WTC11 (cell line): ENCODE results near the gene CLEC16A. TPM values are rescaled to one million over a fixed set of nuclear protein-coding genes. Genes with fewer than 3 reads are reported as not detected.
A peak's percentile ranks its signal among the peaks of the same experiment; 100 is the strongest.

Experiments
- ATAC-seq: fragments of 200-7000 bp; cut with Tn5 transposase; 2 replicates; pipeline ENCODE4 v1.10.0; 2021; ENCODE audit warnings: mild to moderate bottlenecking, moderate library complexity
- CTCF ChIA-PET: fragments of 300-600 bp; sonication (Branson Sonifier 250); formaldehyde crosslinking; loops from one replicate; lab custom pipeline; 2021; ENCODE audit warnings: antibody characterized with exemption; lab: Charles Lee
- POLR2A ChIA-PET: fragments of 350-600 bp; sonication (Branson Sonifier 250); formaldehyde crosslinking; loops from one replicate; lab custom pipeline; 2021; ENCODE audit warnings: antibody characterized with exemption; lab: Charles Lee
- DNase-seq: peaks from one replicate; pipeline ENCODE4 v3.0.0; 2021; ENCODE audit warnings: low spot score
- H3K27ac Mint-ChIP-seq: 2 replicates; pipeline ENCODE4 v1.8.0; 2021; ENCODE audit warnings: mixed read lengths
- H3K27me3 Mint-ChIP-seq: 2 replicates; pipeline ENCODE4 v1.8.0; 2021; ENCODE audit warnings: low read depth, mild to moderate bottlenecking, moderate library complexity, mixed read lengths
- H3K36me3 Mint-ChIP-seq: 2 replicates; pipeline ENCODE4 v1.8.0; 2021; ENCODE audit warnings: mixed read lengths
- H3K4me1 Mint-ChIP-seq: 2 replicates; pipeline ENCODE4 v1.8.0; 2022; ENCODE audit warnings: mixed read lengths
- H3K4me3 Mint-ChIP-seq: 2 replicates; pipeline ENCODE4 v1.8.0; 2021; ENCODE audit warnings: mild to moderate bottlenecking, moderate library complexity, mixed read lengths
- H3K9me3 Mint-ChIP-seq: 2 replicates; pipeline ENCODE4 v1.8.0; 2021; ENCODE audit warnings: mixed read lengths
- CREB1 ChIP-seq: sonication (generic); formaldehyde crosslinking; IDR thresholded peaks from 2 replicates; pipeline ENCODE4 v1.8.0; 2023; ENCODE audit warnings: mild to moderate bottlenecking, missing genetic modification reagents
- NFE2L1 ChIP-seq: sonication (generic); formaldehyde crosslinking; IDR thresholded peaks from 2 replicates; pipeline ENCODE4 v1.8.1; 2023; ENCODE audit warnings: missing genetic modification reagents
- TEAD4 ChIP-seq: sonication (generic); formaldehyde crosslinking; IDR thresholded peaks from 2 replicates; pipeline ENCODE4 v1.8.0; 2022; ENCODE audit warnings: mild to moderate bottlenecking, missing genetic modification reagents
- ZNF416 ChIP-seq: fragments of 250-450 bp; sonication (Bioruptor Pico); IDR thresholded peaks from 2 replicates; pipeline ENCODE4 v1.9.0; 2021; ENCODE audit warnings: mild to moderate bottlenecking, inconsistent platforms
- total RNA-seq: library from RNA; stranded (reverse); gene quantifications from 3 replicates; pipeline ENCODE4 v1.2.3, GENCODE V29; 2021
- TF ChIP-seq, protein P1 (sequence below): sonication (generic); formaldehyde crosslinking; IDR thresholded peaks from 2 replicates; pipeline ENCODE4 v1.8.1; 2023; ENCODE audit warnings: mild to moderate bottlenecking, moderate library complexity, missing genetic modification reagents
- TF ChIP-seq, protein P2 (sequence below): sonication (generic); formaldehyde crosslinking; IDR thresholded peaks from 2 replicates; pipeline ENCODE4 v1.8.1; 2022; ENCODE audit warnings: missing genetic modification reagents, borderline replicate concordance
- TF ChIP-seq, protein P3 (sequence below): sonication (generic); formaldehyde crosslinking; IDR thresholded peaks from 2 replicates; pipeline ENCODE4 v1.8.1; 2023; ENCODE audit warnings: mild to moderate bottlenecking, missing genetic modification reagents
- TF ChIP-seq, protein P4 (sequence below): sonication (generic); formaldehyde crosslinking; IDR thresholded peaks from 2 replicates; pipeline ENCODE4 v1.8.0; 2022; ENCODE audit warnings: mild to moderate bottlenecking, missing genetic modification reagents
- TF ChIP-seq, protein P5 (sequence below): sonication (generic); formaldehyde crosslinking; IDR thresholded peaks from 2 replicates; pipeline ENCODE4 v1.8.0; 2023; ENCODE audit warnings: missing genetic modification reagents
- TF ChIP-seq, protein P6 (sequence below): sonication (generic); formaldehyde crosslinking; IDR thresholded peaks from 2 replicates; pipeline ENCODE4 v1.8.0; 2022; ENCODE audit warnings: mild to moderate bottlenecking, missing genetic modification reagents
- TF ChIP-seq, protein P7 (sequence below): sonication (generic); formaldehyde crosslinking; IDR thresholded peaks from 2 replicates; pipeline ENCODE4 v1.8.0; 2023; ENCODE audit warnings: mild to moderate bottlenecking, missing genetic modification reagents
- TF ChIP-seq, protein P8 (sequence below): fragments of 250-450 bp; sonication (Bioruptor Pico); IDR thresholded peaks from 2 replicates; pipeline ENCODE4 v1.9.0; 2021; ENCODE audit warnings: moderate library complexity, mild to moderate bottlenecking, inconsistent platforms, borderline replicate concordance
- TF ChIP-seq, protein P9 (sequence below): fragments of 250-450 bp; sonication (Bioruptor Pico); IDR thresholded peaks from 2 replicates; pipeline ENCODE4 v2.1.2; 2022; ENCODE audit warnings: mild to moderate bottlenecking, moderate library complexity

The CLEC16A gene
- total RNA-seq, 1 experiment from 2014 or later: 14.4 TPM

DNA sequence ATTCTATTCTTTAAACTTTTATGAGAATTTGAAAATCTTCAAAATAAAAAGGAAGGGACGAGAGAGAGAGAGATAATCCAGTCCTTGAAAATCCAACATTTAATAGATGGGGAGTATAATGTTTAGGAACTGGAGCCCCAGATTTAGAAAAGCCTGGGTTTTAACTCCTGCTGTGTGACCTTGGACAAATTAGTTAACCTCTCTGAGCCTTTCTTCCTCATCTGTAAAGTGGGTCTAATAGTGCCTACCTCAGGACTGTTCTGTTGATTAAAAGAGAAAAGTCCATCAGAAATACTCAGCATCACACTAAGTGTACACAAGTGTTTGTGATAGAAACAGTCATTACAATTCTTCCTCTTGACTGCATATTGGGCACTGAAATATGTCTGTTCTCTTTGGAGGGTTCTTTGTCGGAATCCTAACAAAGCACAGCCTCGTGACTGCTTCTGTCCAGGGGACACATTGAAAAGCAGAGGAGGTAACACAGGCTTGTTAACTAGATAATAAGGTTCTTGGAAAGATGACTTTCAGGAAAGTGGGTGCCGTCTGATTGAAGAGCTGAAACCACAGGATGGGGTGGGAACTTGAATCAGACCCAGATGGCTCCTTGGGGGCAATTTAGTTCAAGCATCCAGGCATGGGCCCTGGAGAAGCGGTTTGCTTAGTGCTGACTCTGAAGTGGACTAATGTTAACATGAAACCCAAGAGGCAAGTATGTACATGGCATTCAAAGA is 128.2 kb downstream of the CLEC16A start (continued):
- TF ChIP-seq, protein P1, sequence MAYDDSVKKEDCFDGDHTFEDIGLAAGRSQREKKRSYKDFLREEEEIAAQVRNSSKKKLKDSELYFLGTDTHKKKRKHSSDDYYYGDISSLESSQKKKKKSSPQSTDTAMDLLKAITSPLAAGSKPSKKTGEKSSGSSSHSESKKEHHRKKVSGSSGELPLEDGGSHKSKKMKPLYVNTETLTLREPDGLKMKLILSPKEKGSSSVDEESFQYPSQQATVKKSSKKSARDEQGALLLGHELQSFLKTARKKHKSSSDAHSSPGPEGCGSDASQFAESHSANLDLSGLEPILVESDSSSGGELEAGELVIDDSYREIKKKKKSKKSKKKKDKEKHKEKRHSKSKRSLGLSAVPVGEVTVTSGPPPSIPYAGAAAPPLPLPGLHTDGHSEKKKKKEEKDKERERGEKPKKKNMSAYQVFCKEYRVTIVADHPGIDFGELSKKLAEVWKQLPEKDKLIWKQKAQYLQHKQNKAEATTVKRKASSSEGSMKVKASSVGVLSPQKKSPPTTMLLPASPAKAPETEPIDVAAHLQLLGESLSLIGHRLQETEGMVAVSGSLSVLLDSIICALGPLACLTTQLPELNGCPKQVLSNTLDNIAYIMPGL (CRISPR knock-in tag): no peak

DNA sequence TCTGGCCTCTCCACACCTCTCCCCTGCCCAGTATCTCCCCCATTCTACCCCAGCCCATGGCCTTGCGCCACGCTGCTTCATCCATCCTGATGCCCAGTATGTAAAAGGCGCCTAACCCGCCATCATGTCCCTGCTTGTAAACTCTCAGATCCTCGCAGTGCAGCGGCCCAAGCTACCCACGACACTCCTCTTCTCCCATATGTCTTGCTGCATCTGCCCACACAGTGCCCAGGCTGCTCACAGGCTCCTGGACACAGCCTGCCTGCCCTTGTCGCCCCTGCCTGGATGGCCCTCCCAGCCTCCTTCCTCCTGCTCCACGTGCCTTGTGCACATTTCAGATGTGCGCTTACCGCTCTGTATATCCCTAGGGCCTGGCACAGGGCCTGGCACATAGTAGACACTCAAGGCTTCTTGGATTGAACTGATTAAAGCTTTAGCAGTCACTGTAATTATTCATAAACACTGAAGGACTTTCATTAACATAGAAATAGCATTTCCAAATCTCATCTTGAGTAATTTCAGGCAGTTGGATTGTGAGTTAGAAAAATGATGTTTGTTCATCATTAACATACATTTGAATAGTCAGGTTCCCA is 129.1 kb downstream of the CLEC16A start:
- Mint-ChIP-seq H3K27ac (0 out of 2 replicates have a peak overlapping the region, but pooled peaks have one; percentile 1), H3K27me3 (no peaks in the 10 kb centered on the region), H3K36me3 (no peaks in the 10 kb centered on the region), H3K4me3 (no peak overlapping the region)
- ChIA-PET POLR2A (interaction anchor here (0.6 kb wide), 1 partner anchor 480 kb away, joined by 3 read pairs; no protein-coding TSS in a partner anchor), CTCF (interaction anchor here (1.1 to 1.4 kb wide), 2 partner anchors 298 to 313 kb away, joined by 3 to 5 read pairs; no protein-coding TSS in a partner anchor)
- no peak for DNase-seq
- ATAC-seq: no peak
- TF ChIP-seq ZNF416 (CRISPR knock-in tag): no peak
- TF ChIP-seq, protein P2, sequence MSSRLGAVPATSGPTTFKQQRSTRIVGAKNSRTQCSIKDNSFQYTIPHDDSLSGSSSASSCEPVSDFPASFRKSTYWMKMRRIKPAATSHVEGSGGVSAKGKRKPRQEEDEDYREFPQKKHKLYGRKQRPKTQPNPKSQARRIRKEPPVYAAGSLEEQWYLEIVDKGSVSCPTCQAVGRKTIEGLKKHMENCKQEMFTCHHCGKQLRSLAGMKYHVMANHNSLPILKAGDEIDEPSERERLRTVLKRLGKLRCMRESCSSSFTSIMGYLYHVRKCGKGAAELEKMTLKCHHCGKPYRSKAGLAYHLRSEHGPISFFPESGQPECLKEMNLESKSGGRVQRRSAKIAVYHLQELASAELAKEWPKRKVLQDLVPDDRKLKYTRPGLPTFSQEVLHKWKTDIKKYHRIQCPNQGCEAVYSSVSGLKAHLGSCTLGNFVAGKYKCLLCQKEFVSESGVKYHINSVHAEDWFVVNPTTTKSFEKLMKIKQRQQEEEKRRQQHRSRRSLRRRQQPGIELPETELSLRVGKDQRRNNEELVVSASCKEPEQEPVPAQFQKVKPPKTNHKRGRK (CRISPR knock-in tag): no peak
- TF ChIP-seq, protein P3, sequence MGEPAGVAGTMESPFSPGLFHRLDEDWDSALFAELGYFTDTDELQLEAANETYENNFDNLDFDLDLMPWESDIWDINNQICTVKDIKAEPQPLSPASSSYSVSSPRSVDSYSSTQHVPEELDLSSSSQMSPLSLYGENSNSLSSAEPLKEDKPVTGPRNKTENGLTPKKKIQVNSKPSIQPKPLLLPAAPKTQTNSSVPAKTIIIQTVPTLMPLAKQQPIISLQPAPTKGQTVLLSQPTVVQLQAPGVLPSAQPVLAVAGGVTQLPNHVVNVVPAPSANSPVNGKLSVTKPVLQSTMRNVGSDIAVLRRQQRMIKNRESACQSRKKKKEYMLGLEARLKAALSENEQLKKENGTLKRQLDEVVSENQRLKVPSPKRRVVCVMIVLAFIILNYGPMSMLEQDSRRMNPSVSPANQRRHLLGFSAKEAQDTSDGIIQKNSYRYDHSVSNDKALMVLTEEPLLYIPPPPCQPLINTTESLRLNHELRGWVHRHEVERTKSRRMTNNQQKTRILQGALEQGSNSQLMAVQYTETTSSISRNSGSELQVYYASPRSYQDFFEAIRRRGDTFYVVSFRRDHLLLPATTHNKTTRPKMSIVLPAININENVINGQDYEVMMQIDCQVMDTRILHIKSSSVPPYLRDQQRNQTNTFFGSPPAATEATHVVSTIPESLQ (CRISPR knock-in tag): no peak
- TF ChIP-seq, protein P4, sequence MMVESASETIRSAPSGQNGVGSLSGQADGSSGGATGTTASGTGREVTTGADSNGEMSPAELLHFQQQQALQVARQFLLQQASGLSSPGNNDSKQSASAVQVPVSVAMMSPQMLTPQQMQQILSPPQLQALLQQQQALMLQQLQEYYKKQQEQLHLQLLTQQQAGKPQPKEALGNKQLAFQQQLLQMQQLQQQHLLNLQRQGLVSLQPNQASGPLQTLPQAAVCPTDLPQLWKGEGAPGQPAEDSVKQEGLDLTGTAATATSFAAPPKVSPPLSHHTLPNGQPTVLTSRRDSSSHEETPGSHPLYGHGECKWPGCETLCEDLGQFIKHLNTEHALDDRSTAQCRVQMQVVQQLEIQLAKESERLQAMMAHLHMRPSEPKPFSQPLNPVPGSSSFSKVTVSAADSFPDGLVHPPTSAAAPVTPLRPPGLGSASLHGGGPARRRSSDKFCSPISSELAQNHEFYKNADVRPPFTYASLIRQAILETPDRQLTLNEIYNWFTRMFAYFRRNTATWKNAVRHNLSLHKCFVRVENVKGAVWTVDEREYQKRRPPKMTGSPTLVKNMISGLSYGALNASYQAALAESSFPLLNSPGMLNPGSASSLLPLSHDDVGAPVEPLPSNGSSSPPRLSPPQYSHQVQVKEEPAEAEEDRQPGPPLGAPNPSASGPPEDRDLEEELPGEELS: no peak
- TF ChIP-seq, all 79 proteins: peak for 0
- Mint-ChIP-seq H3K9me3 (no peaks in the 10 kb centered on the region), H3K4me1 (peaks cover 11% of the 10 kb centered on the region)

DNA sequence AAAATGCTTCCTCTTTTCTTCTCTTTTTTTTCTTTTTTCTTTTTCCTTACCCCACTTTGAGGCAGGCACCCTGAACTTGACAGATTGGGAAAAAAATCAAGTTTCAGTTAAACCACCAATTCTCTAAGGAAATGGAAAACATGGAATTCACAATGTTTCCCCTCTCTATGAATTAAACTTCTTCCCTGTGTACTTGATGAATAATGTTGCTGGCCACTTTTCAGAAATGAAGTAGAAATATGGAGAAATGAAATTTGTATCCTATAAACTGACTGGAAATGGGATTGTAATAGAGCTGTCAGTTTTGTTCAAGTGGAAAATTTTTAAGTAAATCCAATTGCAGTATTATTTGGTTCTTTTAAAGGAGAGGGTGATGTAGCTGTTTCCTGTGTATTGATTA is 129.8 kb downstream of the CLEC16A start:
- DNase-seq: no peak
- Mint-ChIP-seq H3K9me3 (no peaks in the 10 kb centered on the region), H3K27ac (no peak overlapping the region), H3K36me3 (no peaks in the 10 kb centered on the region), H3K4me1 (peaks cover 12% of the 10 kb centered on the region), H3K27me3 (no peaks in the 10 kb centered on the region), H3K4me3 (no peak overlapping the region)
- ATAC-seq: no peak
- ChIA-PET POLR2A (interaction anchor here (0.6 kb wide), 1 partner anchor 481 kb away, joined by 3 read pairs; no protein-coding TSS in a partner anchor), CTCF (interaction anchor here (0.6 to 1.4 kb wide), 2 partner anchors 298 to 1816 kb away, joined by 3 to 5 read pairs; no protein-coding TSS in a partner anchor)
- TF ChIP-seq, protein P5, sequence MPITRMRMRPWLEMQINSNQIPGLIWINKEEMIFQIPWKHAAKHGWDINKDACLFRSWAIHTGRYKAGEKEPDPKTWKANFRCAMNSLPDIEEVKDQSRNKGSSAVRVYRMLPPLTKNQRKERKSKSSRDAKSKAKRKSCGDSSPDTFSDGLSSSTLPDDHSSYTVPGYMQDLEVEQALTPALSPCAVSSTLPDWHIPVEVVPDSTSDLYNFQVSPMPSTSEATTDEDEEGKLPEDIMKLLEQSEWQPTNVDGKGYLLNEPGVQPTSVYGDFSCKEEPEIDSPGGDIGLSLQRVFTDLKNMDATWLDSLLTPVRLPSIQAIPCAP (CRISPR knock-in tag): no peak
- TF ChIP-seq, protein P2 (CRISPR knock-in tag): no peak
- TF ChIP-seq, protein P6, sequence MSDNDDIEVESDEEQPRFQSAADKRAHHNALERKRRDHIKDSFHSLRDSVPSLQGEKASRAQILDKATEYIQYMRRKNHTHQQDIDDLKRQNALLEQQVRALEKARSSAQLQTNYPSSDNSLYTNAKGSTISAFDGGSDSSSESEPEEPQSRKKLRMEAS (CRISPR knock-in tag): no peak
- TF ChIP-seq TEAD4: no peak
- TF ChIP-seq, protein P7, sequence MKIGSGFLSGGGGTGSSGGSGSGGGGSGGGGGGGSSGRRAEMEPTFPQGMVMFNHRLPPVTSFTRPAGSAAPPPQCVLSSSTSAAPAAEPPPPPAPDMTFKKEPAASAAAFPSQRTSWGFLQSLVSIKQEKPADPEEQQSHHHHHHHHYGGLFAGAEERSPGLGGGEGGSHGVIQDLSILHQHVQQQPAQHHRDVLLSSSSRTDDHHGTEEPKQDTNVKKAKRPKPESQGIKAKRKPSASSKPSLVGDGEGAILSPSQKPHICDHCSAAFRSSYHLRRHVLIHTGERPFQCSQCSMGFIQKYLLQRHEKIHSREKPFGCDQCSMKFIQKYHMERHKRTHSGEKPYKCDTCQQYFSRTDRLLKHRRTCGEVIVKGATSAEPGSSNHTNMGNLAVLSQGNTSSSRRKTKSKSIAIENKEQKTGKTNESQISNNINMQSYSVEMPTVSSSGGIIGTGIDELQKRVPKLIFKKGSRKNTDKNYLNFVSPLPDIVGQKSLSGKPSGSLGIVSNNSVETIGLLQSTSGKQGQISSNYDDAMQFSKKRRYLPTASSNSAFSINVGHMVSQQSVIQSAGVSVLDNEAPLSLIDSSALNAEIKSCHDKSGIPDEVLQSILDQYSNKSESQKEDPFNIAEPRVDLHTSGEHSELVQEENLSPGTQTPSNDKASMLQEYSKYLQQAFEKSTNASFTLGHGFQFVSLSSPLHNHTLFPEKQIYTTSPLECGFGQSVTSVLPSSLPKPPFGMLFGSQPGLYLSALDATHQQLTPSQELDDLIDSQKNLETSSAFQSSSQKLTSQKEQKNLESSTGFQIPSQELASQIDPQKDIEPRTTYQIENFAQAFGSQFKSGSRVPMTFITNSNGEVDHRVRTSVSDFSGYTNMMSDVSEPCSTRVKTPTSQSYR (CRISPR knock-in tag): no peak
- no peak for TF ChIP-seq NFE2L1 (CRISPR knock-in tag)
- TF ChIP-seq CREB1 (CRISPR knock-in tag): no peak
- TF ChIP-seq, protein P8, sequence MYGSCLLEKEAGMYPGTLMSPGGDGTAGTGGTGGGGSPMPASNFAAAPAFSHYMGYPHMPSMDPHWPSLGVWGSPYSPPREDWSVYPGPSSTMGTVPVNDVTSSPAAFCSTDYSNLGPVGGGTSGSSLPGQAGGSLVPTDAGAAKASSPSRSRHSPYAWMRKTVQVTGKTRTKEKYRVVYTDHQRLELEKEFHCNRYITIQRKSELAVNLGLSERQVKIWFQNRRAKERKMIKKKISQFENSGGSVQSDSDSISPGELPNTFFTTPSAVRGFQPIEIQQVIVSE (CRISPR knock-in tag): no peak
- TF ChIP-seq, protein P9, sequence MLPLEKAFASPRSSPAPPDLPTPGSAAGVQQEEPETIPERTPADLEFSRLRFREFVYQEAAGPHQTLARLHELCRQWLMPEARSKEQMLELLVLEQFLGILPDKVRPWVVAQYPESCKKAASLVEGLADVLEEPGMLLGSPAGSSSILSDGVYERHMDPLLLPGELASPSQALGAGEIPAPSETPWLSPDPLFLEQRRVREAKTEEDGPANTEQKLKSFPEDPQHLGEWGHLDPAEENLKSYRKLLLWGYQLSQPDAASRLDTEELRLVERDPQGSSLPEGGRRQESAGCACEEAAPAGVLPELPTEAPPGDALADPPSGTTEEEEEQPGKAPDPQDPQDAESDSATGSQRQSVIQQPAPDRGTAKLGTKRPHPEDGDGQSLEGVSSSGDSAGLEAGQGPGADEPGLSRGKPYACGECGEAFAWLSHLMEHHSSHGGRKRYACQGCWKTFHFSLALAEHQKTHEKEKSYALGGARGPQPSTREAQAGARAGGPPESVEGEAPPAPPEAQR: no peak
